Islet precursor cell (in vitro differentiated cells): ENCODE results near the gene PDLIM7.
A peak's percentile ranks its signal among the peaks of the same experiment; 100 is the strongest.

Source experiments
- DNase-seq: peaks from one replicate; pipeline ENCODE4 v3.0.0-alpha.2; 2018

The PDLIM7 gene

DNA sequence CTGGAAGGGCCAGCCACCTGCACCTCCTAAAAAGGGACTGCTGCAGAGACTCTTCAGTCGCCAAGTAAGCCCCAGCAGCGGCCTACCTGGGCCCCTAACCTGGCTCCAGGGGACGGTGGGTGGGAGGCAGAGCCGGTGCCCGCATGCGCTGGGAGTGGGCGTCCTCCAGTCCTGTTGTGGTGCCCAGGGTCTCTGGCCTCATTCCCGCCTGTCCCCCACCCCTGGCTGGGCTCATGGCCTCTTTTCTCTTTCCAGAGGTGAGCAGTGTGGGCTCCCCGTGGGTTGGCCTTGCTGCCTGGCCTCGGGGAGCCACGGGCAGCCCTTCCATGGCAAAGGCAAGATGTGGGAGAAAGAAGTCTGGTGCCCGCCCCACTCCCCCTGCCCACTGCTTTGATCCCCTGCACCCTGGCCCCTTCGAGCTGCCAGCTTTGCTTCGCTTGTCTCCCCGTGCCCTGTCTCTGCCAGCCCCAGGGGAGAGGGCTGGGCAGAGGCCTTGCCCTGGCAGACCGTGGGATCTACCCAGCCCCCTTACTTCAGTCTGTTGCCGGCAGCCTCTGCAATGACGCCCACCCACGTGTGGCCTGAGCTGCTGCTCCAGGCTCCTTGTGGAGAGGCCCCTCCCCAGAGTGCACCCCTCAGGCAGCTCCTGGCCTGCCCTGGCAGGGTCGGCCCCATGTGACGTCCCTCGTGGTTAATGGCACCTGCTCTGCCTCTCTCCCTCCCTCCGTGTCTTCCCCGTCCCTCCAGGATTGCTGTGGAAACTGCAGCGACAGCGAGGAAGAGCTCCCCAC, 56.2 kb downstream of the PDLIM7 start:
- DNase-seq, result peak; percentile 55

DNA sequence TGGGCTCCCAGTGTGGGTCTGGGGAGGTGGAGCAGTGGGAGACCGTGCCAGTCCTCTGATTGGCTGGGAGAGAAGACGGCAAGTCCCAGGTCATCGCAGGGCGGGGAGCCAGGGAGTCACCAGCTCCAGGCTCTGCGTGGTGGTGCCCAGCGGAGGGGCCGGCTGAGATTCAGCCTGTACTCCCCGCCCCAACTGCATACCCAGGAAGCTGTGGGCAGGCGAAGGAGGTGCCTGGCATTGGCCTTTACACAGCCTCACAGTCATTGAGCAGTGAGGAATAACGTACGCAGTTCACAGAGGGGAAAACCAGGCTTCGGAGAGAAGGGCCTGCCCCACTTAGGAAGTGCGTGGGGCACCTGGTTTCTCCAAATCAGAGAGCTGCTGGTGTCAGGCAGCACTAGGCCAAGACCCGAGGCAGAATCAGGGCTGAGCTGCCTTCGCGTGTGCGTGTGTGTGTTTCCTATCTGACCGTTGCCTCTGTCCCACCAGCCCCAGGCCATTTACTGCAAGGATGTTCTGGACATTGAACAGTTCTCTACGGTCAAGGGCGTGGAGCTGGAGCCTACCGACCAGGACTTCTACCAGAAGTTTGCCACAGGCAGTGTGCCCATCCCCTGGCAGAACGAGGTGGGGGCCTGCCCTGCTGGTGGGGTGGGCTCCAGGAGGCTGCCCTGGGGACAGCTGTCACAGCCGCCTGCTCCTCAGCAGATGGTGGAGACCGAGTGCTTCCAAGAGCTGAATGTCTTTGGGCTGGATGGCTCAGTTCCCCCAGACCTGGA, 57.0 kb downstream of the PDLIM7 start:
- DNase-seq, result peak; percentile 45

DNA sequence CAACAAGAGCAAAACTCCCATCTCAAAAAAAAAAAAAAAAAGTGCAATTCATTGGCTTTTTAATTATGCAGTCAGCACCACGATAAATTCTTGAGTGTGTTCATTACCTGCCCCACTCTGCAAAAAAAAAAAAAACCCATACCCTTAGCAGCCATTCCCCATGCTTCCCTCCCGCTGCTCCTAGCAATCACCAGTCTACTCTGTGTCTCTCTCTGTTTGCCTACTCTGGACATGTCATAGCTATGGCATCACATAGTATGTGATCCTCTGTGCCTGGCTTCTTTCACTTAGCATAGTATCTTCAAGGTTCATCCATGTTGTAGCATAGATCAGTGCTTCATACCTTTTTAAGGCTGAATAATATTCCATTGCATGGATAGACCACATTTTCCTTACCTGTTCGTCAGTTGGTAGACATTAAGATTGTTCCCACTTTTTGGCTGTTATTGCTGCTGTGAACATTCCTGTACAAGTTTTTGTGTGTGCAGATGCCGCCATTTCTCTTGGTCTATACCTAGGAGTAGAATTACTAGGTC, 57.8 kb downstream of the PDLIM7 start:
- DNase-seq, result no peak

DNA sequence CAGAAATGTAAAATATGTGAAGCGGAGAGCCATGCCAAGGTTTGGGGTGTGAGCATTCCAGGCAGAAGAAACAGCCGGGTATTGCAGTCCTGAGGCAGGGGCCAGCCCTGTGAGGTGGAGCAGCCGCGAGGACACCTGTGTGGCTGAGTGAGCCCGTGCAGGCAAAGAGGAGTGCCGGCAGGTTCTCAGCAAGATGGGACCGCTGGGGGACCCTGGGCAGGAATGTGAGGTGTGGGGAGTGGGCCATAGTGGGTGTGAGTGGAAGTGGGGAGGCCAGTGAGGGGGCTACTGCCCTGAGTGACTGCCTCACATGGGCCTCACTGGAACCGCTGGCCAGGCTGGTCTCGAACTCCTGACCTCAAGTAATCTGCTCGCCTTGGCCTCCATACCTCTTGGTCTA, 58.9 kb downstream of the PDLIM7 start:
- no peak for DNase-seq

DNA sequence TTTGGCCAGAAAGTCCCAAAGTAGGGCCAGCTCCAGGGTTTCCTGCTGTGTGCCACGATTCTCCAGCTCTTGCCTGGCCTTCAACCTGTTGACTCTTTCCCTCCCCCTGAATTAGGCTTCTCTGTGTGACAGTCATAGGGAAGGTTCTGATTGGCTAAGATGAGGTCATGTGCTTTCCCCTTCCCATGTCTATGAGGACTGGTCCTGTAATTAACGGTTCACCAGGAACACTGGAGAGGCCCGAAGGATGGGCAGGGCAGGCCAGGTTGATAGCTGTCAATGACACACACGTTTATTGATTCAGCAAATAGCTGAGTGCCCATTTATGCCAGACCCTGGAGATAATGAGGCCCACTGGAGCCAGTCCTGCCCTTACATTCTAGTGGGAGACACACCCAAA, 59.8 kb downstream of the PDLIM7 start:
- DNase-seq, result no peak

DNA sequence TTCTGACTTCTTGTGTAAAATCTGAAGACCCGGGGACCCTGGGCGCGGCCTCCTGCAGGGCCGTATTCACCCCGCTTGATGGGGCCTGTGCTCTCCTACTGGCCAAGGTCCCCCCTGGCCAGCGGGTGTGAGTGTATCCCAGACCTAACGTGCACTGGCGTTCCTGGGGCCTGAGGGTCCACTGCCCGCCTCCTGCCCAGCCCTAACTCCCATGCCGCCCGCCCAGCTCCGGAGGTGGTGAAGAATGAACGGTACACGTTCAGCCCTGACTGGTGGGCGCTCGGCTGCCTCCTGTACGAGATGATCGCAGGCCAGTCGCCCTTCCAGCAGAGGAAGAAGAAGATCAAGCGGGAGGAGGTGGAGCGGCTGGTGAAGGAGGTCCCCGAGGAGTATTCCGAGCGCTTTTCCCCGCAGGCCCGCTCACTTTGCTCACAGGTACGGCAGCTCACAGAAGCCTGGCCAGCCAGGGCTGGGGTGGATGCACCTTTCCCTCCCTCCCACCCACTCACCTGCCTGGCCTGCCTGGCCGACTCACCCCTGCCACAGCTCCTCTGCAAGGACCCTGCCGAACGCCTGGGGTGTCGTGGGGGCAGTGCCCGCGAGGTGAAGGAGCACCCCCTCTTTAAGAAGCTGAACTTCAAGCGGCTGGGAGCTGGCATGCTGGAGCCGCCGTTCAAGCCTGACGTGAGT, 61.4 kb downstream of the PDLIM7 start:
- peak; percentile 48 for DNase-seq

DNA sequence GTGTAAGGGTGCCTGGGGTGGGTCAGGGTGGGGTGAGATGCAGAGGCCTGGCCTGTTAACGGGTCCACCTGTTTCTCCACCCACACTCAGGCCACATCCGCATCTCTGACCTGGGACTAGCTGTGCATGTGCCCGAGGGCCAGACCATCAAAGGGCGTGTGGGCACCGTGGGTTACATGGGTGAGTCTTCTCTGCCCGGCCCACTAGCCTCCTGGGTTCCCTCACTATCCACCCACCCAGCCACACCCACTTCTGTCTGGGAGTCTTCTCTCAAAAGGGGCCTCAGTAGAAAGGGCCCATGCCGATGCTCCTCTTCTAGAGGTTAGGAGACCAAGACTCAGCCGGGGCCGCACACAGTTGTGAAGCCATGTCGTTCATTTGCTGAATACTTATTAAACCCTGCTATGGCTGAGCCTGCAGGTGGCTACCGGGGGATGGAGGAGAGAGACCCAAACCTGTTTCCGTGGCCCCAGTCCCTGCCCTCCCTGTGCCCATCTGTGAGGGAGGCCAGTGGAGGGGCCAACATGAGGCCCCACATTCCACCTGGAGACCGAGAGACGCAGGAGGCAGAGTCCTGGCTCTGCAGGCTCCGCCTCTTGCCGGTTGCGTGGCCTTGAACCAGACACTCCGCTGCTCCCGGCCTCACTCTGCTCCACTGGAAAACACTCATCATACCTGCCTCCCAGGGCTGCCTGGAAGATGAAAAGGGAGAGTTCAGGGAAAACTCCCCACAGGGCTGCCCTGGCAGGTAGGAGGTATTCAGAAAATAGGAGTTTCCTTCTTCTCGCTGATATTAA, 62.3 kb downstream of the PDLIM7 start:
- DNase-seq, result peak; percentile 43

DNA sequence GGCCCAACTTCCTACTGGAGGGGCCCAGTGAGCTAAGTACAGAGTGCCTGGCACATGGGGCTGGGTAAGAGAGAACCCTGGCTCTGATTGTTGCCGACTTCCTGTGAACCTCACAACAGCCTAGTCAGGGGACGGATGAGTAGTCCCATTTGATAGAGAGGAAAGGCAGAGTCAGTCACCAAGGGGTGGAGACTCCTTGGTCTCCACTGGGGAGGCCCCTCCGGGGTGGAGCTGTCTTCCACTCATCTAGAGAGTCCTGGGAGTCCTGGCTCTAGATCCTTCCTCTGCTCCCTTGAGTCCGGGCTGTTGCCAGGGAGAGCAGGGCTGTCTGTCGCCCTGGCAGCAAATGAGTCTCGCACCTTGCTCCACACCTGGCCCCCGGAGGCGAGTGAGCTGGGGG, 63.0 kb downstream of the PDLIM7 start:
- peak; percentile 46 for DNase-seq

DNA sequence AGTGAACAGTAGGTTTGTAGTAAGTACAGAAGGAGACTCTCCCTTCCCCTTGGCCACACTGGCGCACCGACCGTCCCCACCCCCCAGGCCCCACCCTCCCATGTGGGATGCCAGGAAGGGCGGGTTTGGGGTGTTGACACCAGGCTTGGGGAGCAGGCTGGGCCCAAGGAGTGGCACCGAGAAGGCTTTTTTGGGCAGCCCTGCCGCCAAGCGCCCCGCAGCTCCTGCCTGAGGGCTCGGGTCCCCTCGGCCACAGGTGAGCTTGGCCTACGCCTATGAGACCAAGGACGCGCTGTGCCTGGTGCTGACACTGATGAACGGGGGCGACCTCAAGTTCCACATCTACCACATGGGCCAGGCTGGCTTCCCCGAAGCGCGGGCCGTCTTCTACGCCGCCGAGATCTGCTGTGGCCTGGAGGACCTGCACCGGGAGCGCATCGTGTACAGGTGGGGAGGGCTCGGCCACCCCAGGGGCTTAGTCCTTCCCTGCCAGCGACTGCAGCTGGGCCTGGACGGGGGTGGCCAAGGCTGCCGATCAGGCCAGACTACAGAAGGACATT, 63.7 kb downstream of the PDLIM7 start:
- DNase-seq, result peak; percentile 40
